ENCODE data around the gene ABL1. TPM values are rescaled to one million over a fixed set of nuclear protein-coding genes. Genes with fewer than 3 reads are reported as not detected.

ABL1 gene
- total RNA-seq, 4 donors from 2014 or later = 22.1 to 51.7 (median 27.1) TPM

- peaks cover 9 to 98% (median 58%) of the 10 kb centered on the region in 3 donors for H3K4me1 ChIP-seq
- peak overlapping the region in 1 of 4 donors; percentile 3 for H3K4me3 ChIP-seq
- TF ChIP-seq POLR2A (IDR thresholded peaks at IDR 0.05) = no peak
- TF ChIP-seq, protein P1, sequence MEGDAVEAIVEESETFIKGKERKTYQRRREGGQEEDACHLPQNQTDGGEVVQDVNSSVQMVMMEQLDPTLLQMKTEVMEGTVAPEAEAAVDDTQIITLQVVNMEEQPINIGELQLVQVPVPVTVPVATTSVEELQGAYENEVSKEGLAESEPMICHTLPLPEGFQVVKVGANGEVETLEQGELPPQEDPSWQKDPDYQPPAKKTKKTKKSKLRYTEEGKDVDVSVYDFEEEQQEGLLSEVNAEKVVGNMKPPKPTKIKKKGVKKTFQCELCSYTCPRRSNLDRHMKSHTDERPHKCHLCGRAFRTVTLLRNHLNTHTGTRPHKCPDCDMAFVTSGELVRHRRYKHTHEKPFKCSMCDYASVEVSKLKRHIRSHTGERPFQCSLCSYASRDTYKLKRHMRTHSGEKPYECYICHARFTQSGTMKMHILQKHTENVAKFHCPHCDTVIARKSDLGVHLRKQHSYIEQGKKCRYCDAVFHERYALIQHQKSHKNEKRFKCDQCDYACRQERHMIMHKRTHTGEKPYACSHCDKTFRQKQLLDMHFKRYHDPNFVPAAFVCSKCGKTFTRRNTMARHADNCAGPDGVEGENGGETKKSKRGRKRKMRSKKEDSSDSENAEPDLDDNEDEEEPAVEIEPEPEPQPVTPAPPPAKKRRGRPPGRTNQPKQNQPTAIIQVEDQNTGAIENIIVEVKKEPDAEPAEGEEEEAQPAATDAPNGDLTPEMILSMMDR (IDR thresholded peaks at IDR 0.05) = no peak
- 70 to 73% methylated on average over 8 to 9 of the region's 9 CpGs for WGBS, 2 donors
- no peak for DNase-seq
- peak overlapping the region in 3 of 4 donors; percentile 74 to 90 (median 89) for H3K27ac ChIP-seq
- no peaks in the 10 kb centered on the region for H3K27me3 ChIP-seq
- H3K36me3 ChIP-seq = no peaks in the 10 kb centered on the region
- no peaks in the 10 kb centered on the region for H3K9me3 ChIP-seq
- intact Hi-C loops (cut with DNase I) = no loop called here
These were observed 8.2 kb downstream of the ABL1 start for GRCh38 chr9:130843049-130843908.

DNA sequence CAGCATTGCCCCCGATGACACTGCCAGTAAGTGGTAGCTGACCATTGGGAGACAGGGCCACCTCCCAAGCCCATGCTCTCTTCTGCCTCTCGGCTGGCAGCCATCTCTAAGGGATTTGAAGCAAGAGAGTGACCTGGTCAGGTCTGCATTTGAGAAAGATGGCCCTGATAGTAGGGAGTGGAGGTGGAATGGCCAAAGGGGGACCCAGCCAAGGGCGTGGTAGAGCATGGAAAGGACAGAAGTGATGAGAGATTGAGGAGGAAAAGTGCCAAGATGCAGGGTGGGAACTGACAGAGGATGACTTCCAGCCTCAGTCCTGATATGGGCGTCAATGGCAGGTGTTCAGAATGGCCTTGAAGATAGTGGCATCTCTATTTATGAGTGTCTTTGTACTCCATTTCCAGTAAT lies 9.0 kb downstream of the ABL1 start:
- WGBS, 2 donors = 77 to 82% methylated on average over 2 to 4 of the region's 4 CpGs
- Histone ChIP-seq H3K36me3 (no peaks in the 10 kb centered on the region), H3K27me3 (no peaks in the 10 kb centered on the region), H3K4me3 (peak overlapping the region in 1 of 4 donors; percentile 3), H3K9me3 (no peaks in the 10 kb centered on the region), H3K4me1 (peaks cover 8 to 98% (median 57%) of the 10 kb centered on the region in 3 donors), H3K27ac (peak overlapping the region in 3 of 4 donors; percentile 74 to 90 (median 89))
- intact Hi-C loops (cut with DNase I) = no loop called here
- no peak for DNase-seq
- peak in 1 of 4 donors; percentile 18 for TF ChIP-seq POLR2A (IDR thresholded peaks at IDR 0.05)
- TF ChIP-seq, protein P1 (IDR thresholded peaks at IDR 0.05) = no peak

DNA sequence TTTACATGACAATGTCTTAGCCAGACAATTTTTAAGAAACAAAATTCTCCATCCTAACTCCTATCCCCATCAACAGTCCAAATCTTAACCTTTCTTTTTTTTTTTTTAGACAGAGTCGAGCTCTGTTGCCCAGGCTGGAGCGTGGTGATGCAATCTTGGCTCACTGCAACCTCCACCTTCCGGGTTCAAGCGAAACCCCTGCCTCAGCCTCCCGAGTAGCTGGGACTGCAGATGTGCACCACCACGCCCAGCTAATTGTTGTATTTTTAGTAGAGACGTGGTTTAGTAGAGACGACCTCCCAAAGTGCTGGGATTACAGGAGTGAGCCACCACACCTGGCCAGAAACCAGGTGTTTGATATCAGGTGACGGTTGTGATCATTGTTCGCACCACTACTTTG lies 10.2 kb downstream of the ABL1 start:
- 42 to 48% methylated on average over 8 to 10 of the region's 10 CpGs for WGBS, 2 donors
- Histone ChIP-seq H3K9me3 (no peaks in the 10 kb centered on the region), H3K27me3 (no peaks in the 10 kb centered on the region), H3K4me1 (peaks cover 6 to 100% (median 57%) of the 10 kb centered on the region in 3 donors), H3K36me3 (no peaks in the 10 kb centered on the region), H3K27ac (peak overlapping the region; percentile 74 to 93 (median 90)), H3K4me3 (peak overlapping the region in 1 of 4 donors; percentile 51)
- TF ChIP-seq POLR2A (IDR thresholded peaks at IDR 0.05) = no peak
- TF ChIP-seq, protein P1 (IDR thresholded peaks at IDR 0.05) = no peak
- intact Hi-C loops (cut with DNase I) = no loop called here
- DNase-seq = no peak

GRCh38 chr9:130845901-130846481 lies 10.9 kb downstream of the ABL1 start:
- no peaks in the 10 kb centered on the region for H3K36me3 ChIP-seq
- WGBS, 2 donors = 27 to 46% methylated on average over 7 of the region's 7 CpGs
- intact Hi-C loops (cut with DNase I) = no loop called here
- H3K9me3 ChIP-seq = no peaks in the 10 kb centered on the region
- H3K4me3 ChIP-seq = peak overlapping the region in 2 of 4 donors; percentile 19 to 51
- H3K27ac ChIP-seq = peak overlapping the region; percentile 74 to 93 (median 90)
- H3K27me3 ChIP-seq = no peaks in the 10 kb centered on the region
- DNase-seq = no peak
- peaks cover 6 to 100% (median 57%) of the 10 kb centered on the region in 3 donors for H3K4me1 ChIP-seq
- TF ChIP-seq, protein P1 (IDR thresholded peaks at IDR 0.05) = no peak
- no peak for TF ChIP-seq POLR2A (IDR thresholded peaks at IDR 0.05)

All from esophagus squamous epithelium (tissue), 5 donors.